HCT116 (cell line): ENCODE results near the gene WSB2. TPM values are rescaled to one million over a fixed set of nuclear protein-coding genes. Genes with fewer than 3 reads are reported as not detected.
A peak's percentile ranks its signal among the peaks of the same experiment; 100 is the strongest.

ENCODE experiments used
- ATAC-seq: fragments of 200-7000 bp; cut with Tn5 transposase; 2 replicates; pipeline ENCODE4 v1.9.1; 2020; ENCODE audit warnings: mild to moderate bottlenecking, moderate library complexity
- BruUV-seq: library from RNA; stranded (reverse); fragments of 400-500 nt; replicated peaks from 2 replicates; lab custom pipeline; 2021; lab: Mats Ljungman, UMichigan
- CTCF ChIA-PET: fragments of 300-600 bp; sonication (Branson Sonifier 250); formaldehyde crosslinking; loops from one replicate; lab custom pipeline; 2021; ENCODE audit warnings: antibody characterized with exemption; lab: Charles Lee
- POLR2A ChIA-PET: fragments of 300-600, 350-600 bp; sonication (Branson Sonifier 250); formaldehyde crosslinking; loops from one replicate; lab custom pipeline; 2021; ENCODE audit warnings: antibody characterized with exemption; lab: Charles Lee
- RAD21 ChIA-PET, 2 experiments: fragments of 300-600 bp; sonication (Branson Sonifier 250); formaldehyde crosslinking; loops; one replicate each; lab custom pipeline; 2023; ENCODE audit warnings: low total read pairs in 2 of 2; ENCODE audit not compliant: uncharacterized antibody in 2 of 2, unreplicated experiment in 2 of 2, low non-redundant PET in 1 of 2; lab: Charles Lee
- DNase-seq: peaks from one replicate; pipeline ENCODE4 v3.0.0-alpha.2; 2010; ENCODE audit warnings: low read depth, low spot score
- H2AFZ ChIP-seq: fragments of 200-600 bp; shearing (Covaris generic), sonication (generic); 2 replicates; pipeline ENCODE4 v1.6.1; 2017; ENCODE audit warnings: low read depth, mixed run types, mixed read lengths, antibody characterized with exemption, low read length; ENCODE audit not compliant: poor library complexity, severe bottlenecking
- H3K27ac ChIP-seq: 2 replicates; pipeline ENCODE4 v1.5.1; 2012; ENCODE audit warnings: low read depth, low read length
- H3K27me3 ChIP-seq: fragments of 200-600 bp; sonication (generic); 2 replicates; pipeline ENCODE4 v1.6.1; 2016; ENCODE audit warnings: mixed run types, low read length, mixed read lengths; ENCODE audit not compliant: insufficient read depth
- H3K36me3 ChIP-seq, 2 experiments: fragments of 200-500 bp in 1 of 2; fragments of 200-600 bp in 1 of 2; sonication (Bioruptor generic) in 1 of 2; sonication (generic) in 1 of 2; 2 replicates each; pipeline versions ENCODE4 v1.5.1 to v1.6.1; 2014 to 2016; ENCODE audit warnings: low read length in 2 of 2, inconsistent platforms in 1 of 2, mixed read lengths in 1 of 2, mixed run types in 1 of 2; ENCODE audit not compliant: insufficient read depth in 2 of 2, control insufficient read depth in 1 of 2
- H3K4me1 ChIP-seq, 2 experiments: fragments of 200-600 bp in 1 of 2; sonication (generic) in 1 of 2; 2 replicates each; pipeline versions ENCODE4 v1.5.1 to v1.6.1; 2012 to 2017; ENCODE audit warnings: low read length in 2 of 2, inconsistent platforms in 1 of 2, mild to moderate bottlenecking in 1 of 2, mixed read lengths in 1 of 2, mixed run types in 1 of 2, moderate library complexity in 1 of 2; ENCODE audit not compliant: insufficient read depth in 2 of 2, control insufficient read depth in 1 of 2
- H3K4me2 ChIP-seq: fragments of 200-600 bp; sonication (generic); 2 replicates; pipeline ENCODE4 v1.6.1; 2017; ENCODE audit warnings: mixed run types, low read length, mixed read lengths
- H3K4me3 ChIP-seq, 2 experiments: fragments of 200-600 bp in 1 of 2; sonication (generic) in 1 of 2; replicated peaks in 1 of 2; 2 replicates each; pipeline ENCODE4 v1.5.1; 2011 to 2016; ENCODE audit warnings: low read length in 2 of 2, control low read depth in 1 of 2, low read depth in 1 of 2, mild to moderate bottlenecking in 1 of 2, mixed read lengths in 1 of 2, mixed run types in 1 of 2
- H3K79me2 ChIP-seq: fragments of 200-600 bp; sonication (generic); 2 replicates; pipeline ENCODE4 v1.6.1; 2017; ENCODE audit warnings: mild to moderate bottlenecking, mixed run types, low read length, moderate library complexity, mixed read lengths; ENCODE audit not compliant: insufficient read depth
- H3K9ac ChIP-seq: fragments of 200-600 bp; sonication (generic); 2 replicates; pipeline ENCODE4 v1.6.1; 2016; ENCODE audit warnings: low read length, mixed read lengths
- H3K9me2 ChIP-seq: fragments of 200-600 bp; sonication (generic), shearing (Covaris generic); 2 replicates; pipeline ENCODE4 v1.6.1; 2017; ENCODE audit warnings: mixed run types, mild to moderate bottlenecking, moderate library complexity; ENCODE audit not compliant: insufficient read depth
- H3K9me3 ChIP-seq, 2 experiments: fragments of 200-500 bp in 1 of 2; fragments of 200-600 bp in 1 of 2; sonication (Bioruptor generic) in 1 of 2; sonication (generic) in 1 of 2; 2 replicates each; pipeline ENCODE4 v1.6.1; 2014 to 2017; ENCODE audit warnings: low read length in 2 of 2, mixed read lengths in 2 of 2, inconsistent platforms in 1 of 2, low read depth in 1 of 2, mild to moderate bottlenecking in 1 of 2, mixed run types in 1 of 2, moderate library complexity in 1 of 2; ENCODE audit not compliant: control insufficient read depth in 1 of 2, insufficient read depth in 1 of 2
- H4K20me1 ChIP-seq: fragments of 200-600 bp; sonication (generic), shearing (Covaris generic); 2 replicates; pipeline ENCODE4 v1.6.1; 2017; ENCODE audit warnings: mixed run types, mild to moderate bottlenecking, moderate library complexity; ENCODE audit not compliant: insufficient read depth
- ATF3 ChIP-seq: IDR thresholded peaks from 2 replicates; pipeline ENCODE4 v1.6.1; 2012
- CBX3 ChIP-seq: IDR thresholded peaks from 2 replicates; pipeline ENCODE4 v1.6.1; 2012; ENCODE audit warnings: low read depth
- CEBPB ChIP-seq: IDR thresholded peaks from 2 replicates; pipeline ENCODE4 v1.6.1; 2012; ENCODE audit warnings: low read depth
- CTCF ChIP-seq, 3 experiments: fragments of 200-600 bp in 1 of 3; sonication (generic) in 1 of 3; IDR thresholded peaks in 2 of 3; conservative IDR thresholded peaks in 1 of 3; 2 replicates each; pipeline ENCODE4 v1.5.1; 2012 to 2017; ENCODE audit warnings: low read depth in 2 of 3, low read length in 2 of 3, antibody characterized with exemption in 1 of 3, borderline replicate concordance in 1 of 3, control low read depth in 1 of 3, mild to moderate bottlenecking in 1 of 3, mixed read lengths in 1 of 3, mixed run types in 1 of 3, moderate library complexity in 1 of 3; ENCODE audit not compliant: insufficient read depth in 1 of 3
- EGR1 ChIP-seq: IDR thresholded peaks from 2 replicates; pipeline ENCODE4 v1.6.1; 2012; ENCODE audit warnings: low read depth
- ELF1 ChIP-seq: IDR thresholded peaks from 2 replicates; pipeline ENCODE4 v1.6.1; 2012; ENCODE audit warnings: low read depth, borderline replicate concordance
- EZH2 ChIP-seq: fragments of 200-600 bp; sonication (generic); IDR thresholded peaks from 2 replicates; pipeline ENCODE4 v1.6.1; 2017; ENCODE audit warnings: antibody characterized with exemption, mixed run types
- EZH2phosphoT487 ChIP-seq: fragments of 200-600 bp; IDR thresholded peaks from 2 replicates; pipeline ENCODE4 v1.6.1; 2018; ENCODE audit warnings: antibody characterized with exemption, borderline replicate concordance
- FOSL1 ChIP-seq: IDR thresholded peaks from 2 replicates; pipeline ENCODE4 v1.6.1; 2012; ENCODE audit warnings: low read depth
- JUND ChIP-seq: IDR thresholded peaks from 2 replicates; pipeline ENCODE4 v1.6.1; 2012
- MAX ChIP-seq: IDR thresholded peaks from 2 replicates; pipeline ENCODE4 v1.6.1; 2012
- POLR2A ChIP-seq: IDR thresholded peaks from 2 replicates; pipeline ENCODE4 v1.7.0; 2011; ENCODE audit warnings: borderline replicate concordance; ENCODE audit not compliant: insufficient read depth, insufficient read length; ENCODE audit errors: extremely low read depth
- RAD21 ChIP-seq: IDR thresholded peaks from 2 replicates; pipeline ENCODE4 v1.6.1; 2012; ENCODE audit warnings: low read depth, mild to moderate bottlenecking
- REST ChIP-seq: IDR thresholded peaks from 2 replicates; pipeline ENCODE4 v1.6.1; 2012; ENCODE audit warnings: low read depth
- SIN3A ChIP-seq: IDR thresholded peaks from 2 replicates; pipeline ENCODE4 v1.6.1; 2012; ENCODE audit warnings: low read depth
- SP1 ChIP-seq: IDR thresholded peaks from 2 replicates; pipeline ENCODE4 v1.6.1; 2012; ENCODE audit warnings: low read depth
- SRF ChIP-seq: IDR thresholded peaks from 2 replicates; pipeline ENCODE4 v1.6.1; 2012; ENCODE audit warnings: low read depth
- TCF7L2 ChIP-seq: IDR thresholded peaks from 2 replicates; pipeline ENCODE4 v1.7.0; 2011; ENCODE audit warnings: borderline replicate concordance, inconsistent platforms; ENCODE audit not compliant: insufficient read depth, insufficient read length; ENCODE audit errors: extremely low read depth
- ZFX ChIP-seq: fragments of 450-650 bp; IDR thresholded peaks from 2 replicates; pipeline ENCODE4 v1.6.1; 2017
- ZNF274 ChIP-seq: fragments of 200-500 bp; sonication (Bioruptor generic); IDR thresholded peaks from 2 replicates; pipeline ENCODE4 v1.6.1; 2014; ENCODE audit warnings: mild to moderate bottlenecking, low read depth, low read length, inconsistent platforms
- intact Hi-C: fragments of 100-400 bp; cut with micrococcal nuclease; formaldehyde crosslinking; loops from 2 replicates; pipeline ENCODE4 v1.10.0; 2022
- total RNA-seq: library from RNA; stranded (reverse); gene quantifications from one replicate; pipeline ENCODE4 v1.2.1, GENCODE V29; 2021; ENCODE audit not compliant: unreplicated experiment

WSB2 gene
- total RNA-seq, 1 experiment from 2014 or later: 97.0 TPM

- TF ChIP-seq JUND: peak; percentile 12; the same call in 1 of the 2 replicates
- TF ChIP-seq SIN3A: no peak
- no peak for TF ChIP-seq POLR2A
- peak; percentile 37; the same call in 1 of the 2 replicates for TF ChIP-seq CEBPB
- TF ChIP-seq RAD21: no peak
- TF ChIP-seq TCF7L2: no peak
These were observed 9.7 kb downstream of the WSB2 start (continued) for GRCh38 chr12:118050972-118051910.

DNA sequence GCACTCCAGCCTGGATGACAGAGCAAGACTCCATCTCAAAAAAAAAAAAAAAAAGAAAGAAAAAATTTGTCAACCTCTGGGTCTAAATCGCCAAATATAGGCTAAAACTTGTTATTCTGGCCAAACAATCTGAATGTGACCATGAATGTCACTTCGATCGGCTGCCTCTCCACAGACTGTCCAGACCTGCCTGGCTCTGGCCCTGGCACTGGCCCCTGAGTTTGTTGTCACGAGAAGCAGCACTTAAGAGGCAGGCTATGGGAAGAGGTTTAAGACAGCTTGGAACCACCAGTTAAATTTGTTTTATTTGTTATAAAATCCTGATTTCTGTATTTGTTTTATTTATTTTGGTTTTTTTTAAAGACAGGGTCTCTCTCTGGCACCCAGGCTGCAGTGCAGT is 14.5 kb downstream of the WSB2 start:
- Histone ChIP-seq H4K20me1 (no peaks in the 10 kb centered on the region), H3K9me3 (no peaks in the 10 kb centered on the region), H3K9me2 (no peaks in the 10 kb centered on the region), H3K4me1 (peaks cover 6 to 10% of the 10 kb centered on the region in 2 experiments), H3K9ac (no peak overlapping the region), H2AFZ (no peak overlapping the region), H3K79me2 (peaks cover 36% of the 10 kb centered on the region), H3K27me3 (no peaks in the 10 kb centered on the region), H3K4me2 (no peak overlapping the region), H3K36me3 (peaks cover 15 to 42% of the 10 kb centered on the region in 2 experiments), H3K4me3 (no peak overlapping the region), H3K27ac (no peak overlapping the region)
- CTCF ChIA-PET: interaction anchor here (2.1 kb wide), 1 partner anchor 11 kb away, joined by 12 read pairs; no protein-coding TSS in a partner anchor
- ATAC-seq (no peak), DNase-seq (no peak)
- intact Hi-C loops: no loop called here
- BruUV-seq: no TSS peak
- RAD21 ChIA-PET: no interaction called here
- POLR2A ChIA-PET: no interaction called here
- TF ChIP-seq MAX (no peak), JUND (no peak), EZH2phosphoT487 (no peak), POLR2A (no peak), ELF1 (no peak), SRF (no peak), ZNF274 (no peak), EGR1 (no peak), SP1 (no peak), CEBPB (no peak), CTCF (IDR thresholded peaks at IDR 0.05 in 2 of 3, conservative IDR thresholded peaks at IDR 0.05 in 1 of 3; ENCODE audit: borderline replicate concordance in 1 of 3, insufficient read depth in 1 of 3, low read depth in 2 of 3, low read length in 2 of 3) (no peak), FOSL1 (no peak), ZFX (no peak), EZH2 (no peak), REST (no peak), CBX3 (no peak), ATF3 (no peak)
